ENCODE data around the gene CDK14.
"Not testable (repeated sequence)": the region's sequence is repeated elsewhere in the genome, so short reads cannot be mapped to it uniquely, and the experiment has no call there.

Gene CDK14

DNA sequence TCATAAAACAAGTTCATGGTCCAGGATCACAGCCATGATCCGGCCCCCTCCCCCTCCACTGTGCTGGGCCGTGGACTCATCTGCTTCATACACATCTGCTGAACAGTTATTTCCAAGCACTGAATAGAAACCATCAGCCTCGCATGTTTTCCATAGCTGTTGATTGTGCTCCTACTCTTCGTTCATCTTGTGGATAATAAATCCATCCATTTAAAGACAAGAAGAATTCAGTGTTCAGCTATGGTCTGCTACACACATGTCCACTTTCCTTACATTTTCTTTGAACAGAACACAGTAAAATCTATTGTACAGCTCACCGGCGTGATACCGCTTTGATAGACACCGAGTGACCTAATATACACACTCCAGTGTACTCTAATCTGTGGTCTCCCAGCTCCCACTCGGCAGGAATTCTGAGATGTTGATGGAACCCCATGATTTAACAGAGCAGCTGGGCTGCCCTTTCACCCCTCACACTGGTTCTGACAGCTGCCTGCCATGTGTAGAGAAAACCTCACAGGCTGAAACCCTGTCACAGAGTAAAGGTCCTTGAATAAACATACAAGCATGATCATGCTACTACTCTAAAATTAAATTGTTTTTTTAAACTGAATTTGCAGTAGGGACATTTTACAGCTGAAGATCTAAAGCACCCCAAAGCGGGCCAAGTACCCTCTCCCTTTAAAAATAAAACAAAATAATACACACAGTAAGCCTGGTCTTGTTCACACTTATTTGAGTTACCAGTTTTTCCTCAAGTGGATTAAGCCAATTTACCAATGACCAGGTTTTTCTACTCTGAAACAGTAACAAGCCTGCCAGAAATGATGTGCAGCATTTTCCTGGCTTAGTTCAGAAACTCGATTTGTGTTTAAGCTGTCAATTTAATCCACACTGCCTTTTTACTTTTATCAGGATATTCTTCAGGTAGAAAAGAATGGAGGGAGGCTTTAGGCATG is 573.0 kb downstream of the CDK14 start:
- no peak for DNase-seq (ENCODE audit: extremely low read depth, low read depth)
- H3K4me3 ChIP-seq (replicated peaks; ENCODE audit: low read depth, low read length): peak overlapping the region; percentile 21
- TF ChIP-seq, protein P1, sequence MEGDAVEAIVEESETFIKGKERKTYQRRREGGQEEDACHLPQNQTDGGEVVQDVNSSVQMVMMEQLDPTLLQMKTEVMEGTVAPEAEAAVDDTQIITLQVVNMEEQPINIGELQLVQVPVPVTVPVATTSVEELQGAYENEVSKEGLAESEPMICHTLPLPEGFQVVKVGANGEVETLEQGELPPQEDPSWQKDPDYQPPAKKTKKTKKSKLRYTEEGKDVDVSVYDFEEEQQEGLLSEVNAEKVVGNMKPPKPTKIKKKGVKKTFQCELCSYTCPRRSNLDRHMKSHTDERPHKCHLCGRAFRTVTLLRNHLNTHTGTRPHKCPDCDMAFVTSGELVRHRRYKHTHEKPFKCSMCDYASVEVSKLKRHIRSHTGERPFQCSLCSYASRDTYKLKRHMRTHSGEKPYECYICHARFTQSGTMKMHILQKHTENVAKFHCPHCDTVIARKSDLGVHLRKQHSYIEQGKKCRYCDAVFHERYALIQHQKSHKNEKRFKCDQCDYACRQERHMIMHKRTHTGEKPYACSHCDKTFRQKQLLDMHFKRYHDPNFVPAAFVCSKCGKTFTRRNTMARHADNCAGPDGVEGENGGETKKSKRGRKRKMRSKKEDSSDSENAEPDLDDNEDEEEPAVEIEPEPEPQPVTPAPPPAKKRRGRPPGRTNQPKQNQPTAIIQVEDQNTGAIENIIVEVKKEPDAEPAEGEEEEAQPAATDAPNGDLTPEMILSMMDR (IDR thresholded peaks at IDR 0.05; ENCODE audit: low read depth, low read length, missing control alignments): no peak

DNA sequence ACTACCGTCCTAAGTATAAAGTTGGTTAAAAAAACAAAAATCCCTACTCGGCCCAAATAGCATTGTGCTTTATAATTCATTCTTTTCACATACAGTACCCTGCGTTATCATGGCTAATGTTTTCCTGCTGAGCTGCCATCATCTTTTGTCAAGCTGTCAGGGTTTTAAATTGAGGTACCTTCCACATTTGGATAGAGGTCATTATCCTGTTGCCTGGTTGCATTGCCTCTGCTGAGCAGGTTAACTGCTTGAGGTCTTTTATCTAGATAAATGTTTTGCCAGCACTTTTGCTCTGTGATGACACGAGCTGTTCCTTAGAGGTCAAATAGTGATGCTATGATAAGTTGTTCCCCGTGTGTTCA is 573.7 kb downstream of the CDK14 start:
- H3K4me3 ChIP-seq (replicated peaks; ENCODE audit: low read depth, low read length): no peak overlapping the region
- no peak for DNase-seq (ENCODE audit: extremely low read depth, low read depth)
- TF ChIP-seq, protein P1 (IDR thresholded peaks at IDR 0.05; ENCODE audit: low read depth, low read length, missing control alignments): no peak

DNA sequence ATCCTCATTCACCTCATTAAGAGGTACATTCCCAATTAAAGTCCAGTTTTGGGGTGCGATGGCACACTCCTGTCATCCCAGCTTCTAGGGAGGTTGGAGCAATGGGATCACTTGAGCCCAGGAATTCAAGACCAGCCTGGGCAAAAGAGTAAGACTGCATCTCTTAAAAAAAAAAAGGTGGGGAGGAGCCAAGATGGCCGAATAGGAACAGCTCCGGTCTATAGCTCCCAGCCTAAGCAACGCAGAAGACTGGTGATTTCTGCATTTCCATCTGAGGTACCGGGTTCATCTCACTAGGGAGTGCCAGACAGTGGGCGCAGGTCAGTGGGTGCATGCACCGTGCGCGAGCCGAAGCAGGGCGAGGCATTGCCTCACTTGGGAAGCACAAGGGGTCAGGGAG is 577.1 kb downstream of the CDK14 start:
- H3K4me3 ChIP-seq (replicated peaks; ENCODE audit: low read depth, low read length); DNase-seq (ENCODE audit: extremely low read depth, low read depth): not testable (repeated sequence)

DNA sequence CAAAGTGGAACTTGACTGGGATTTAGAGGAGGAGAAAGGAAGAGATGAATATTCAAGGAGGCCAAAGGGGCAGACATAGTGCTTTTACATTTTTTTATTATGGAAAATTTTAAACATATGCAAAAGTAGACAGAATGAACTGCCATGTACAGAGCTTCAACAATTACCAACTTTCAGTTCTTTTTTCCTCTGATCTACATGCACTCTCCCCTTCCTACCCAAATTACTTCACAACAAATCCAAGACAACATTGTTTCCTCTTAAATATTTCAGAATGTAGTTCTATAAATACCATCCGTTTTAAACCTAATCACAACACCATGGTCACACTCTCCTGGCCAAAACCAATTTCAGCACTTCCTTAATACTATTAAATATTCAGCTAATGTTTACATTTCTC is 584.6 kb downstream of the CDK14 start:
- TF ChIP-seq, protein P1 (IDR thresholded peaks at IDR 0.05; ENCODE audit: low read depth, low read length, missing control alignments): no peak
- H3K4me3 ChIP-seq (replicated peaks; ENCODE audit: low read depth, low read length): no peak overlapping the region
- DNase-seq (ENCODE audit: extremely low read depth, low read depth): no peak

DNA sequence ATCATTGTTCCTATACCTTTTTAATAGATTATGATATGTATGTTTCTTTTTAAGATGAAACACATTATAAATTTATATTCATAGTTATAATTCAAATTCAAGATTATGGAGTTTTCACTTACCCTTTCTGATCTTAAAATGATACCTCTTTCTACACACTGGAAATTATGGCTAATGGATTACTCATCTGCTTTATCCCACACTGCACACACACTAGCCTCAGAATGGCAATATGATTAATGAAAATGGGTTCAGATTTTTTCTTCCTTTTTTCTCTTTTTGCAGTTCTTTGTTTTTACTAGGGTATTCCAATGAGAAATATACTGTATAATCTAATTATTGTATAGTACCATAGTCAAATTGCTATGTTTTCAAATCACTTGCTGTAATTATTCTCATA is 585.8 kb downstream of the CDK14 start:
- TF ChIP-seq, protein P1 (IDR thresholded peaks at IDR 0.05; ENCODE audit: low read depth, low read length, missing control alignments): no peak
- no peak overlapping the region for H3K4me3 ChIP-seq (replicated peaks; ENCODE audit: low read depth, low read length)
- no peak for DNase-seq (ENCODE audit: extremely low read depth, low read depth)

DNA sequence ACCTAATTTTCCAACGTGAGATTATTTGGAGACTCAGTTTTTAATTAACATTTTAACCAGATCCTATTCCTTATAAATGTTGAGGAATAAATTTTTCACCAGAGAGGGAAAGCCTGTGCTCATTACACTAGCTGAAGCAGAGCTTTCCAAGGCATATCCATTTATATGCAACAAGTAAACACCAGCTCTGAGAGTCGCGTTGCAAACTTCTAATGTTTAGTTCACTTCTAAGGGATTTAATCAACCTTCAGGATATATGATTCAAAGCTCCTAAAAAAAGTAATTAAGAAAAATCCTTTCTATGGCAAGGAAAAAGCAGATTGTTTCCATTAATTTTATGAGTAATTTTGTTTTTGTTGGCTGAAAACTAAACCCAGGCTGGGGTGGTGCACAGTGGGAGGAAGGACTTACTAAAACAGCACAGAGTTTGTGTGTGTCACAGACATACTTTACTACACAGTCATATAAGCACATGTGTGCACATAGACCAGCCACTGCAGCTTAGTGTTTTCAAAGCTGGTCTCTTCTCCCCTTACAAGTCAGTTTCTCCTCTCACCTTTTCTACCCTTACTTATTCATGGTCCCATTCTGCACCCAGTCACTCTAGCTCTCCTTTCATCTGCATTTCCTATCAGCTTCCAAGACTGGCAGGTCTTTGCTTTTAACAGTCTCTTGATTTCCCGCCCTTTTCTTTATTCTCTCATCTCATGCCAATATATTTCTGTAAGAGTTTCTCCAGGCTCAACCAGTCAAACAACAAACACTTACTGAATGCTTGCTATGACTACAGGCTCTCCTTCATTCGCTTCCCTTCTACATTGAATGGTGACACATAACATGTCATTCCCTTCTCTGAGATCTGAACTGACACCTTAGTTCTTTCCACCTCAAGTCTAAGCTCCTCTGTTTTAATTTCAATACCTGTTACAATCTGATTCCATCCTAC is 587.0 kb downstream of the CDK14 start:
- DNase-seq (ENCODE audit: extremely low read depth, low read depth): peak; percentile 87
- TF ChIP-seq, protein P1 (IDR thresholded peaks at IDR 0.05; ENCODE audit: low read depth, low read length, missing control alignments): no peak
- H3K4me3 ChIP-seq (replicated peaks; ENCODE audit: low read depth, low read length): no peak overlapping the region

DNA sequence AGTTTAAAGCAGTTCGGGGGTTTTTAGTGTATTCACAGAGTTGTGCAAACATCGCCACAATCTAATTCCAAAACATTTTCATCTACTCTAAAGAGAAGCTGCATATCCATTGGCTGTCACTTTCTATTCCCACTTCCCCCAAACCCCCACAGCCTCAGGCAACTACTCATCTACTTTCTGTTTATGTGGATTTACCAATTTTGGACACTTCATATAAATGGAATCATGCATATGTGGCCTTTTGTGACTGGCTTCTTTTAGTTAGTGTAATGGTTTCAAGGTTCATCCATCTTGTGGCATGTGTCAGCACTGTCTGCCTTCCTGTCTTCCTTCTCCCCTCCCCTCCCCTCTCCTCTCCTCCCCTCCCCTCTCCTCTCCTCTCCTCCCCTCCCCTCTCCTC is 589.6 kb downstream of the CDK14 start:
- TF ChIP-seq, protein P1 (IDR thresholded peaks at IDR 0.05; ENCODE audit: low read depth, low read length, missing control alignments): no peak
- DNase-seq (ENCODE audit: extremely low read depth, low read depth): no peak
- no peak overlapping the region for H3K4me3 ChIP-seq (replicated peaks; ENCODE audit: low read depth, low read length)
